GM19467 (cell line): Measurements from ENCODE around the gene SMC1A.
"Not testable (repeated sequence)": the region's sequence is repeated elsewhere in the genome, so short reads cannot be mapped to it uniquely, and the experiment has no call there.

Experiments used
- ATAC-seq: cut with Tn5 transposase; IDR thresholded peaks from one replicate; pipeline ENCODE4 v1.9.1; 2021; ENCODE audit warnings: mild to moderate bottlenecking, moderate library complexity; ENCODE audit not compliant: unreplicated experiment

Gene SMC1A

DNA sequence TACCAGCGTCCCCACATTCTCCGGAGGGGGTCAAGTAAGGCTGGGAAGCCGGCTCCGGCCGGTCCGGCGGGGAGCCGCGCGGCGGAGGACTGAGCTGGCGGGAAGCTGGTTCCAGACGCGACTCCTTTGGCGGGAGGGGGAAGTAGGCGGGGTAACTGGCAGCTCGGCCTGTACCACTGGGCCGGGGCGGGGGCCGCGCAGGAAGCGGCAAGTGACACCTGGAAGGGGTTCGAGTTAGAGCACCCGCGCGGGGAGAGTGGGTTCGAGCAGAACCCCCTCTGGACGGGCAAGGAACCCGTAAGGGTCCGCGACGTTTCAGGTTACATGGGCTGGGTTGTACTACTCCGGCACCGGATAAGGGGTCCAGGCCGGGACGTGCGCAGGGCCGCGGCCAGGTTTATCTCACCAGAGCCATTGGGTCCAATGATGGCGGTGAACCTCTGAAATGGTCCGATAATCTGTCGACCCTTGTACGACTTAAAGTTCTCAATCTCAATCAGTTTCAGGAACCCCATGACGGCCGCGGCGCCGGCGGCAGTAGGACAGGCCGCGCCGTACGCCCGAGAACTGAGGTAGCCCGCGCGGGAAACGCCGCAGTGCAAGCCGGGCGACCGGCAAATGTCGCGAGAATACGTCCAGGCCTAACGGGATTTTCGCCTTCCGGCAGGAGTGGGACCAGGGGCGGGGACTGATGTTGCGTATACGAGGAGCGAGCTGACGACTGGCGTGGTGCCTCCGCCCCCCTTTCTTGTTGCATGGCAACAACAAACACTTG is at the start of gene SMC1A:
TSS of gene SMC1A (minus strand) at position 569 of the 775 bp plus-strand sequence. CDS start at position 515, 54 bp downstream.
- peak; percentile 91 for ATAC-seq

DNA sequence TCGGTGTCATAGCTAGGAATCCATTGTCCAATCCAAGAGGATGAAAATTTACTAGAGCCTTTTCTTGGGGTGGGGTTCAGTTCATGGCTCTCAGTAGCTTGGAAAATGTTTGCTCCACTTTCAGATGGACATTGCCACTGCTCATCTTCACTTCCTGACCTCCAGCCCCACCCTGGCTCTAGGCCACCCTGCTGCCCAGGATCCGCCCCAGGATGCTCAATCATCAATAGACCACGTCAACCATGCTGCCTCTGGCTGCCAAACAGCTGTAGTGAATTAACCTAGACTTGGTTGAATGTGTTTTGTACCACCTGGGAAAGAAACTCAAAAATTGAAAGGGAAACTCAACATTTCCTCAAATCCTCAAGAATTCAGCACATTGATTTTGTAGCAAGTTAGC is 48.9 kb upstream of the SMC1A start:
- ATAC-seq: no peak

DNA sequence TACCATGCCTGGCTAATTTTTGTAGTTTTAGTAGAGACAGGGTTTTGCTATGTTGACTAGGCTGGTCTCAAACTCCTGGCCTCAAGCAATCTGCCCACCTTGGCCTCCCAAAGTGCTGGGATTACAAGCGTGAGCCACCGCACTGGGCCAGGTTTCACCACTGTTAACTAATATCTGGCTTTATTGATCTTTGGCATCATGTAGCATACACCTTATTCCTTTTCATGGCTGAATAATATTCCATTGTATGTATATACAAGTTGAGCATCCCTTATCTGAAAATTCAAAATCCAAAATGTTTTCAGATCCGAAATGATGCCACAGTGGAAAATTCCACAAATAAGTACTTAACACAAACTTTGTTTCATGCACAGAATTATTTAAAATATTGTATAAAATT is 46.2 kb upstream of the SMC1A start:
- not testable (repeated sequence) for ATAC-seq

DNA sequence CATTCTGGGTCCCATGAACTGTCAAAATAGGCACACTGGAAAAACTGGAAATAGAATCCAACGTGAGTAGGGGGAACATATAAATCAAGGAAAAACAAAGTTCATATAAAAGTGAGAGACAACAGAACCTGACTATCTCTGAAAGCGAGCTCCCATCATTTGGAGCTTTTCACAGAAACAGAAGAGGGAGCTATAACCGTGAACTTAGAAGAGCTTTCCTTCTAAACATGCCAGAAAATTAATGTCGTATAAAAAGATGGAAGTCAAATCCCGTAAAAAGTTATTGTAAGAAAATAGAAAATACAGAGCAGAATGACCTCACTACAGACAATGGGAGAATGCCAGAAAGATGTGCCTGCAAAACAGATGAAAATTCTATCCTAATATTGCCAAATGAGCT is 35.6 kb upstream of the SMC1A start:
- no peak for ATAC-seq

DNA sequence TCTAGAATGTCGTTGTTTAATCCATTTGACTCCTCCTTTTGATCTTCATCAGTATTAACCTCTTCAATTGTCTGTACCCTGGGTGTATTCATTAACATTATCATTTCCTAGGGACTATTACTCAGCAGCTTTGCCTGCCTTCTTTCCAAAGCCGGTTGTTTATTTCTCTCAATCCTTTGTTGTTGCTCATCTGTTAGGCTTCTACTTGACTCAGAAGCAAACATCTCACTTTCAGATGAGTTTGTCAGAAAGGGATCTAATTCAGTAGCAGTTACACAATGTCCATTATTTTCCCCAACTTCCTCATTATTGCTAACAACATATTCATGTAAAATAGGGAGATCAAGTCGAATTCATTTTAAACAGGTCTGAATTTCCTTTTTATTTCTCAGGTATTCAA is 33.8 kb upstream of the SMC1A start:
- no peak for ATAC-seq

- no peak for ATAC-seq
Measured at GRCh38 chrX:53452812-53453211, 30.4 kb upstream of the SMC1A start.

GRCh38 chrX:53449632-53450031 is 27.2 kb upstream of the SMC1A start:
- no peak for ATAC-seq

GRCh38 chrX:53447441-53447840 is 25.0 kb upstream of the SMC1A start:
- ATAC-seq: no peak

GRCh38 chrX:53445977-53446376 is 23.5 kb upstream of the SMC1A start:
- ATAC-seq: no peak

GRCh38 chrX:53442322-53442631 is 19.8 kb upstream of the SMC1A start:
- ATAC-seq: no peak

GRCh38 chrX:53441531-53442321 is 19.3 kb upstream of the SMC1A start:
- ATAC-seq: peak; percentile 65

- no peak for ATAC-seq
Measured at GRCh38 chrX:53440621-53441517, 18.4 kb upstream of the SMC1A start.

DNA sequence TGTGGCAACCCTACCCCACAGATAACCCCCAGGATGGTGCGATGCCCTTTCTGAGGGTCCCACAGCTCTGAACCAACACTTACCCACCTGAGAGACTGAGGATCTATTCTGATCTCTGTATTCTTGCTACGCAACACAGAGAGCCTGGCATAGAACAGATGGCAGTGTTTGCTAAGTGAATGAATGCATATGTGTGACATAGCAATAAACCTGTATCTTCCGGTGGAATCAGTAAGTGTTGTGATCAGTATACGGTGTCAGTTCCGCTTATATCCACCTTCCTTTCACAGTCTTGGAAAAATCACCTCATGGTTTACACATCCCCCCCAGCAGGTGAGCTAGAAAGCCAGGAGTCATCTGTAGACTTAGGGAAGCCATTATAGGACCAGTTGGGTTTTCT is 17.6 kb upstream of the SMC1A start:
- no peak for ATAC-seq

- no peak for ATAC-seq
Measured at GRCh38 chrX:53438832-53439230, 16.4 kb upstream of the SMC1A start.

DNA sequence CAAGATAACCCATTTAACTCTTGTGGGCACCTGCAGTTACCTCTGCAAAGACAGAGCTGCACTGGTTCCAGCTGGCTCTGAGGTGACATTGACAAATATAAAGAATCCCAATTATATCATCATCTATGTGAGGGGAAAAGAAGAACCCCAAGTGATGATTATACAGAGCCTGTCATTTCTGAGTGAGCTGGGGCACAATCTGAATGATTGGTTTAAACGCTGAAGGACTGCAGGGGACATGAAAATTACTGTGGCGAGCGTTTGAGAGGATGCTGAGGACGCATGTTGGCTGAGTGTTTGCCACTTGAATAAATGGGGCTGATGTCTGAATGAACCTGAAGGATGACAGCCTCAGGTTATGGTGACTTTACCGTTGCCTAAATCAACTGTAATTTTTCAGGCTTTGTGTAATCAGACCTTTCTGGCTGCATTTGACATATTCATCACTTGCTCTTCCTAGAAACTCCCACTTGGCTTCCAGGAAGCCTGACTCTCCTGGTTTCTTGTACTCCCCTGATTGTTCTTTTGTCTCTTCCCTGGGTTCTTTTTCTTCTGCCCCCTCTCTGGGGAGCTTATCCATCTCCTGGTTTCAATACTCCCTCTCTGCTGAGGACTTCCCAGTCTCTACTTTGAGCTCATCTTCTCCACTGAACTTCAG is 15.8 kb upstream of the SMC1A start:
- no peak for ATAC-seq

GRCh38 chrX:53437206-53437605 is 14.8 kb upstream of the SMC1A start:
- no peak for ATAC-seq

GRCh38 chrX:53435997-53436396 is 13.5 kb upstream of the SMC1A start:
- ATAC-seq: peak; percentile 79

- peak; percentile 87 for ATAC-seq
Measured at GRCh38 chrX:53433651-53434639, 11.5 kb upstream of the SMC1A start, which contains the start of gene HSD17B10. Gene HSD17B10, minus strand, starts transcription at chrX:53434370. Its CDS starts 25 bp downstream, at chrX:53434345.

GRCh38 chrX:53430231-53430630 is 7.8 kb upstream of the SMC1A start:
- no peak for ATAC-seq

GRCh38 chrX:53429755-53430154 is 7.3 kb upstream of the SMC1A start:
- ATAC-seq: no peak
